Skin epidermis (tissue), 12 donors: ENCODE results near the gene RPRD1B.

Experiments used
- H3K27ac ChIP-seq, 21 experiments: fragments of 200-600 bp; sonication (generic) in 11 of 21; one replicate each; pipeline ENCODE4 v1.5.0; 2020; ENCODE audit warnings: mild to moderate bottlenecking in 3 of 21, inconsistent platforms in 2 of 21, moderate library complexity in 2 of 21
- H3K4me3 ChIP-seq, 7 experiments: fragments of 200-600 bp; sonication (generic) in 2 of 7; one replicate each; pipeline ENCODE4 v1.5.0; 2020; ENCODE audit warnings: inconsistent platforms in 2 of 7, mild to moderate bottlenecking in 2 of 7, moderate library complexity in 1 of 7

Gene RPRD1B

DNA sequence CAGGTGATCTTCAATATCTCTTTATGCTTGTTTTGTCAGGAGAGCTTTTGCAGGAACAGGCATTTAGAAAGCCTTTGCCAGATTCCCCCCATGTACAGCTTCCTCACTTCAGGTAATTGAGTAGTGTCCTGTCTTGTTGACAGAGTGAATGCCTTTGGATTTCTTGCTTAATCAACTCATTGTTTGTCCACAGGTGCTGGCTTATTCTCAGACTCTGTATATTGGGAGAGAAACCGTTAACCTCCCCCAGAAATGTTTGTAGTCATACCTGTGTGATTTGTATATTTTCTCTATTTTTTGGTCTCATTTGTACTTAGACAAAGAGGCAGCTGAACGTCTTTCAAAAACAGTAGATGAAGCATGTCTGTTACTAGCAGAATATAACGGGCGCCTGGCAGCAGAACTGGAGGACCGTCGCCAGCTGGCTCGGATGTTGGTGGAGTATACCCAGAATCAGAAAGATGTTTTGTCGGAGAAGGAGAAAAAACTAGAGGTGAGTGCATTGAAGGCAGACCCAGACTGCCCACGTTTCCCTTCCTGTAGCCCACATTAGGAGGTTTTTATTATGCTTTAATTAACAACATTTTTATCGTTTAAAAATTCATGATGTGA lies 32.3 kb downstream of the RPRD1B start:
- Histone ChIP-seq H3K27ac (no peak overlapping the region), H3K4me3 (no peak overlapping the region)

DNA sequence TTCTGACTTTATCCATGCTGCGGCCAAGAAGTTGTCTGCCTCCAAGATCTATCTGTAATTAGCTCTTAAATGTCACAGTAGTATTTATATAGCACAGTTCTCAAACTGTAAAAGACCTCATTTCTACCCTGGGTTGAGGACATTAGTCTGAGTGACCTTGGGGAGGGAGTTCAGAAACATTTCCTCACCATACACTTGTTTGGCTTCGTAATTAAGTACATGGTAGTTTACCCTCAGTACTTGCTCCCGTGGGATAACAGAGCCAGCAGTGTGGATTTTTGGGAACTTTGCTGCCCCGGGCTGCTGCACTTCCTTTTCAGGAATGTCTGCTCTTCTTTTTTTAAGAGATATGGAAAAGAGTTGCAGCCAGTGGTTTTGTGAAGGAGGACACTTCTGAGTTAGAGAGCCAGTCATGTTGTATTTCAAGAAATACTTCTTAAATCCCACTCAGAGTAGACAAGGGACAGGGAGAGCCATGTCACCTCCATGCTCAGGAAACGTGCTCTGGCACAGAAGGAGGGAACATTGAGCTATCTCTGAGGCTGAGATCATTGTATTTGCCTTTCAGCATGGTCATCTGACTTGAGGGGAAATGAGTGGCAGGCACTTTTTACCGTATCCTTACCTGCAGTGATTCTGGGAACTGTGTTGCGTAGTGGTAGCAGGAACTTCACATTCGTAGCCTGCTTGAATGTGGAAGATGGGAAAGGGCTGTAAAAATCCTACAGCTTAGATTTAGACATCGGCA lies 33.6 kb downstream of the RPRD1B start:
- H3K27ac ChIP-seq = no peak overlapping the region
- no peak overlapping the region for H3K4me3 ChIP-seq

DNA sequence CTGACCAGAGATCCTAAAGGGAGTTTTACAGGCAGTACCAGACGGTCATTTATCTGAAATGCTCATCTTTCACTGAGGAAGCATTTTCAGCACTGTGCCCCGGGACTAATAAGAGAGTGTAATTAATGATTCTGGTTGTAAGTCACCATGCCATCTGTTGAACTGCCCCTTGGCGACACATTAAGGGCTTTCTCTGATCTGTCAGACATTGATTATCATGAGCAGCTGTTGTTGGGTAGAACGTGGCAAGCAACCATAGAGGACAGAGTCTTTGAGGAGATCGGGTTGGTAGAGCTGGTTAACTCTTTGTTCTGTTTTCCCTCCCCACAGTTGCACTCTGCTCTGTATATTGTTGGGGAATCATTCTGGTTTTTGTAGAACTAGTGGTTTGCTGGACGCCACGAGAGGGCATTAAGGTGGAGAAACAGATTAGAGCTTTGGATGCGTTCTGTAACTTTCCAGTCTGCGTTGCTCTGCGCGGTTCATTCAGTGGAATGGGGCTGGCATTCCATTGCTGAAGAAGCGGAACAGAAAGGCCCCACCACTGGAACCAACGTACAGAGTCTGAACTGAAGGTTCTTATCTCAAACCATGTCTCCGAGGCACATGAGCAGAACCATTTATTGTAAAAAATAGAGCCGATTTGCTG lies 34.3 kb downstream of the RPRD1B start:
- no peak overlapping the region for H3K4me3 ChIP-seq
- no peak overlapping the region for H3K27ac ChIP-seq

DNA sequence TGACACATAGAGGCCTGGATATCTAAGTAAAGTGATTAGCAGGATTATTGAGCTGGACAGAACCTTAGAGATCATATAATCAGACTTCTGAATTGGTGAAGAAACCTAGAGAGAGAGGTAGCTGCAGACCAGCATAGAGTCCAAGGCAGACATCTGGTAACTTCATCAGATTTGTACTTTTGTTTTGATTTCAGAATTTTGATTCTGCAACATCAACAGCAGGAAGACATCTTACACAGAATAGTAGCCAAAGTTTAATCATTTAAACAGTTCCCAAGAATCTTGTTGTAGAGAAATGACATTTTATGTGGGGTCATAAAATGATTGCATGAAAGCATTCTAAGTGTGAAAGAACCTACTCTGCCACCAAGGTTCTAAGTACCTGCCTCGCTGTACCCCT lies 39.4 kb downstream of the RPRD1B start:
- no peak overlapping the region for H3K4me3 ChIP-seq

DNA sequence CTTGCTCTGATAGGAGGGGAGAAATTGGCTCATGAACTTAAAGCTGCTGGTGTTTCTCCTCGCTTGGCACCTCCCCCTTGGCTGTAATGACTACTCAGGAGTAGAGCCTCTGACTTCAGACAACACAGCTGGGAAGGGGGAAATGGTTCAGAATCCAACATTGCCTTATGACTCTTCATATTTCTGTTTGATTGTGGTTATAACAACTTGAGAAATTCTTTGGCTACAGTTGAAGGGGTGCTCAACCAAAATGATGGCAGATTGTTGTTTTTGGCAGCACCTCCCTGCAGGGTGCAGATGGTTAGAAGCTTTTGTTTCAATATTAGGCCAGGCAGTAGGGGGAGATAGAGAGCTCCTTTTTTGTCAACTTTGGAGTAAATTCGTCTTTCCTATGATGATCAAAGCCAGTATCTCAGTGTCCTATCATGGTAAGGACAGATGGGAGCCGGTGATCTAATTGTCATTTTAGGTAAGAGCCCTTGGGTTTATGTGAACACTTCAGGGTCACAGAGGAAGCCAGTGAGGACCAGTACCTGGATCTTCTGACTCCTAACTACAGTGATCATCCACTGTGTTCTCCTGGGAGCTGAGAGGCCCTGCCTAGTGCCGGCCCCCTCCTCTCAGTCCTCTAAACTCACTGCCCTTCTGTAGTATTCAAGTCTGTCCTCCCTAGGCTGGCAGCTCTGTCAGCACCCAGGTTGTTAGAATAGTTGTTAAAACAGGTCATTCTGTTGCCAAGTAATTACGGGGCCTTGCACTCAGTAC lies 39.9 kb downstream of the RPRD1B start:
- no peak overlapping the region for H3K4me3 ChIP-seq
- H3K27ac ChIP-seq = peak overlapping the region in 3 of 21 experiments; percentile 14 to 25 (median 22)

More for the DNA sequence above, 39.4 kb downstream of the RPRD1B start:
- no peak overlapping the region for H3K27ac ChIP-seq

DNA sequence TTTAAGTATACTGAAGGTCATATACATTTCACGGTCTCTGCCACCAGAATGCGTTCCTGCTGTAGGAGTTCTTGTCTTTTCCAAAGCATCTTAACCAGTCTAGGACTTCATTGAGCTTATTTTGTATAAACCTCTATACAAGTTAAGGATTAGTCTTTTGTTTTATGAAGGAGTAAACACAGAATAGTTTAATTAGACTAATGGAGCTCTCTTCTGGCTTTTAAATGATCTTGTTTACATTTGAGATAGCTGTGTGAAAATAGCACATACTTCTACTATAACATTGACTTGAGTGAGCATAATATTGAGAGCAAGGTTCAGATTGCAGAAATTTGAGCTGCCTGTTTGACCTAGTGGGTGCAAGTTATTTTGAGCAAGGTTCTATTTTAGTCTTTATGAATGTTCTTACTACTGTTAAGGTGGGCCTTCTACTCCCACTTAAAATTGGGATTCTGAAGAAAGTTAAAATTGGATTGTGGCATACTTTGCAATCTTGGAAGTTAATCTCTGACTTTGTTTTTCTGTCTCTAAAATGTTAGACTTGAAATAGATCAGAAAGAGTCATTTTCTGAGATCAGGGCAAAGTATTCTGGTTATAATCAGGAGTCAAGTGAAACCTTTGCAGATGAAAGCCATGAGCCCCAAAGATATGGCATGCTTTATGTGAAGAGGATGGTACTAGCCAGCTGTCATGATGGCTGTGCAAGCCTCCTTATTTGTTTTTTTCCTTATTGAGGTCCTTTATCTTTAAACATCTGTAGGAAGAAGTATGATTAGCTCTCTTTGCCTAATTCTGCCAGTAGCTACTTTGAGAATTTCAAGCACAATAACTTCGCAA lies 41.8 kb downstream of the RPRD1B start:
- Histone ChIP-seq H3K27ac (no peak overlapping the region), H3K4me3 (no peak overlapping the region)

DNA sequence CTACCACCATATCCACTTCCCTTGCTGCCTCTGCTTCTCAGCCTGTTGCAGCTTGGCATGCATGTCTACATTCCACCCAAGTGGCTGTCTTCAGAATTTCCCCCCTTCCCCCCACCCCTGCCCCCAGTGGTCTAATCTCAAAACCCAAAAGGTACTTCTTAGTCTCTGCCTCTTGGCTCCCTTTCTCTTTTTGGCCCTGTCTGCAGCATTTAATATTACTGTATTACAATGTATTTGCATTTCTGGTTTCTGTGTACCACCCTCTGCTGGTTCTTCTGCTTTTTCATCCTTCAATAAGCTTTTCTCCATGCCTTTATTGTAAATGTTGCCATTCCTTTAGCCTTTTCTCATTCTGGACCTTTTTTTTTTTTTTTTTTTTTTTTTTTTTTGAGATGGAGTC lies 43.0 kb downstream of the RPRD1B start:
- no peak overlapping the region for H3K27ac ChIP-seq
- H3K4me3 ChIP-seq = no peak overlapping the region

DNA sequence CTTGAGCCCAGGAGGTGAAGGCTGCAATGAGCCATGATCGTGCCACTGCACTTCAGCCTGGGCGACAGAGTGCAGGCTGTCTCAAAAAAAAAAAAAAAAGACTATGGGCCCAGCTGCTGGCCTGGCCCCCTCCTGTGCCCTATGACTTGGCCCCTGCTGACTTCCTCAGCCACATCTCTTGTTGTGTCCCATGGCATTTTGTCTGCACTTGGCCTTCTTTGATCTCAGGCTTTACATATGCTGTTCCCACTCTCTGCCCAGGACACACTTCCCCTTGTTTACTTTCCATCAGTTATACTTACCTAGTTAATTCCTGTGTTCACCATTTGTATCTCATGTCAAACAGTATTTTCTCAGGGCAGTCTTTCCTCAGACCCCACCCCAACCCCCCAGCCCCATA lies 44.5 kb downstream of the RPRD1B start:
- H3K4me3 ChIP-seq = no peak overlapping the region
- no peak overlapping the region for H3K27ac ChIP-seq

DNA sequence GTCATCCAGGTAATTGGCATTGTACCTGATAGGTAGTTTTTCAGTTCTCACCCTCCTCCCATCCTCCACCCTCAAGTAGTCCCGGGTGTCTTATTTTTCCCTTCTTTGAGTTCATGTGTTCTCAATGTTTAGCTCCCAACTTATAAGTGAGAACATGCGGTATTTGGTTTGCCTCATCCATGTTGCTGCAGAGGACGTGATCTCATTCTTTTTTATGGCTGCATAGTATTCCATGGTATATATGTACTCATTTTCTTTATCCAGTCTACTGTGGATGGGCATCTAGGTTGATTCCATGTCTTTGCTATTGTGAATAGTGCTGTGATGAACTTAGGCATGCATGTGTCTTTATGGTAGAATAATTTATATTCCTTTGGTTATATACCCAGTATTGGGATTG lies 45.8 kb downstream of the RPRD1B start:
- Histone ChIP-seq H3K4me3 (no peak overlapping the region), H3K27ac (no peak overlapping the region)

DNA sequence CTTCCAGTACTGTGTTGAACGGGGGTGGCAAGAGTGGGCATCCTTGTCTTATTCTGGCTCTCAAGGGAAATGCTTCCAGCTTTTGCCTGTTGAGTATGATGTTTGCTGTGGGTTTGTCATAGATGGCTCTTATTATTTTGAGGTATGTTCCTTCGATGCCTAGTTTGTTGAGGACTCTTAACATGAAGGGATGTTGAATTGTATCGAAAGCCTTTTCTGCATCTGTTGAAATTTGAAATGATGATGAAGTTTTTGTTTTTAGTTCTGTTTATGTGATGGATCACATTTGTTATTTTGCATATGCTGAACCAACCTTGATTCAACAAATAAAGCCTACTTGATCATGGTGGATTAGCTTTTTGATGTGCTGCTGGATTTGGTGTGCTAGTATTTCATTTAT lies 48.0 kb downstream of the RPRD1B start:
- Histone ChIP-seq H3K4me3 (no peak overlapping the region), H3K27ac (no peak overlapping the region)

DNA sequence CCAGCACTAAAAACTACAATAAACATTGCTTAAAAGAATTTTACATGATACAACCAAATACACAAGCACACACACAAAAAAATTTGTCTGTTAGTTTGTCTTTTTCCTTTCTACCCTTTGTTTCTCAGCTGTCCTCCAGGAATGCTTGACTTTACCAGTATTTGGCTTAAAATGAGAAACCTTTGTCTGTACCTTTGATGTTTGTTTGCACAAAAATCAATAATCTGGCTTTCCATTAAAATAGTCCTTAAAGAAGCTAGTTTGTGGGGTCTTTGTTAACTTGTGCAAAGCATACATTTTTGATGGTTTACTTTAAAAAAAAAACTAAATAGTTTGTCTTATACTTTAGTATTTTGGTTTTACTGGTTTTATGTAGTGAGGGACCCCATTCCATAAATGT lies 49.3 kb downstream of the RPRD1B start:
- H3K27ac ChIP-seq = no peak overlapping the region
- H3K4me3 ChIP-seq = no peak overlapping the region

DNA sequence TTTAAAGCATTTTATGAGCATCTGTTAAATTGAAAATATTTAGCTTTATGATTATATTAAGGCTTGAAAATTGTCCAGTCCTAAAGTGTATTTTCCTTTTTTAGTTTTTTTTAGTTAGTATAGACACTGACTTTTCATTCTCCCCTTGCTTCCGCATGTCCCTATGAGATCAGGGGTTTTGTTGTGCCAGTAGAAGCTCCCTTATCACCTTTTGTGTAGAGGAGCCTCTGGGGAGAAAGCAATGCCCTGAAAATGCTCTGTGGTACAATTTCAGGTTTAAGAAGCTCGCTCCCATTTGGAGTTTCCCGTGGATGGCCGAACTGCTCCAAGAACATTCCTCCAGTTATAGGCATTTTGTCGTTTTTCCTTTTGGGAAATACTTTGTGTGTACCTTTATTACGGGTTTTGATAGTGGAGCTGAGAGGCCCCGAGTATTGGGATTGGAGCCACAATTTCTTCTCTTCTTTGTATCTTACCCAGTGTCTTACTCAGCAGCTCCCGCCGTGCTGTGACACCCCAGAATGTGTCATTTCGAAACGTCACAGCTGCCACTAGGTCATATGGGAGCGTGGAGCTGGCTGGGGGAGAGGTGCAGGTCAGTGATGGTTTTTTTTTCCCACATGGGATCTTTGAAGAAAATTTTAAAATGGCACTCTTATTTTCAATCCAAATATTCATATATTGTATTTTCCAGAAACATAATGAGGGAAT lies 49.9 kb downstream of the RPRD1B start:
- H3K27ac ChIP-seq = no peak overlapping the region
- H3K4me3 ChIP-seq = no peak overlapping the region

DNA sequence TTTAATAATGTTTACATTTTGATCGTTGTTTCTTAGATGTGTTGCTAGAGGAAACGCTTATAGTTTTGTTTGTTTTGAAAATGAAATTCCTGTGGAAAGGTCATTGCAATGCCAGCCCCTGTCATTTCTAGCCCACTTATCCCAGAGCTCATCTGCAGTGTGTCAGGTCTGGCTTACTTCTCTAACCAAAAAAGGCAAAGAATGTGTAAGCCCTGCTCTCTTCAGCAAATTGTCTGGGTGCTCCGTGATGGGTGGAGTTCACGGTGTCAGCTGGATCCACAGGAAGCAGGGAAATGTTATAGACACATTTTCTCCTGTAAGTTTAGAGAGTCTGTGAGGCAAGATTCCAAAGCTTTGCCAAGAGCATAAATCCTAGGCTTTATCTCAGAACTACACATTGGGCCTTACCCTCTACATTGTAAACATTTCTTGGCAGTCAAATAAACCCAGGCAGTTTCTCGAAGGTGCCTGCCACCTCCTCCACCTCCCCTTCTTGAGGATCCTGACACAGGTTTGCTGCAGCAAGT lies 50.9 kb downstream of the RPRD1B start:
- Histone ChIP-seq H3K27ac (no peak overlapping the region), H3K4me3 (no peak overlapping the region)

DNA sequence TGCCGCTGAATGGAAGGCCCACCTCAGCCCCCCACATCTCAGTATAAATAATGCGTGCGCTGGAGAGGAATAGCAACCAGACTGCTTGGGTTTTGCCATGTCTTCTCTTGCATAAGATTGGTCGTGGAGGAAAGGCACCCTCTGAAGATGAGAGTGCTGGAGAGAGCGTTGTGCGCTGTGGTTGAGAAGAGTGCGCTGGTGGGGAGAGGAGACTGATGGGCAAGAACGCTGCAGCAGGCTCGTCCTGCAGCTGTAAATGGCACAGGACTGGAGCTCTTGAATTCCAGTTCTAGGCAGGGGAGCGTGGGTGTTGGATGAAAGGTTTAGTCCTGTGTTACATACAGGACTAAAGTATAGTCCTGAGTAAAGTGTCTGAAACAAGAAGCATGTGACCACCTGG lies 51.5 kb downstream of the RPRD1B start:
- Histone ChIP-seq H3K4me3 (no peak overlapping the region), H3K27ac (no peak overlapping the region)

DNA sequence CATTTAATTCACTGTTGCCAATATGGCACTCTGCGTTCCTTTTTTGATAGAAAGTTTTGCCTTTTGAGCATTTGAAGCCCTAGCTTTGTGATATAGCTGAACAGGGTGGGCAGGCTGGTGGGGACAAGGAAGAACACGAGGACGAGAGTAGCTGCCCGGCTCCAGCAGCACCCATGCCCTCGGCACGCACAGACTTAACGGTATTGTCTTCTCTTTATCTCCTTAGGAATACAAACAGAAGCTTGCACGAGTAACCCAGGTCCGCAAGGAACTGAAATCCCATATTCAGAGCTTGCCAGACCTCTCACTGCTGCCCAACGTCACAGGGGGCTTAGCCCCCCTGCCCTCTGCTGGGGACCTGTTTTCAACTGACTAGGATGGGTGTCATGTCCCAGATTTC lies 56.0 kb downstream of the RPRD1B start:
- Histone ChIP-seq H3K27ac (no peak overlapping the region), H3K4me3 (no peak overlapping the region)

DNA sequence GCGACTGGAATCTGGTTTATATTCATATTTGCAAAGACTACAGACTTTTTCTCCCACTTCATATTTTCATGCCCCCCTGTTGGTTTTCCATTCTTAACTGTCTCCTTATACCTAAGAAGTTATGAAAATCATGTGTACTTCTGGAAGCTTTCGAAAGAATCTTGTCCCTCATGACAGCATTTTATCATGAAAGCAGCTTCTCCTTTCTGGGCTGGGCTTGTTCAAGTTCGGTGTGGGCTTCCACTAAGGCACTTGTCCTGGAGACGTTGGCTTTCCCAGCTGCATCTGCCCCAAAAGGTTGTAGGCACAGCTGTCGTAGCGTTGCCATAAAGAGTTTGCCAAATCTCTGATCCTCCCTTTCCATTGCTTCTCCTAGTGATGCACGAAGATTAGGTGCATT lies 56.5 kb downstream of the RPRD1B start:
- Histone ChIP-seq H3K4me3 (no peak overlapping the region), H3K27ac (no peak overlapping the region)

DNA sequence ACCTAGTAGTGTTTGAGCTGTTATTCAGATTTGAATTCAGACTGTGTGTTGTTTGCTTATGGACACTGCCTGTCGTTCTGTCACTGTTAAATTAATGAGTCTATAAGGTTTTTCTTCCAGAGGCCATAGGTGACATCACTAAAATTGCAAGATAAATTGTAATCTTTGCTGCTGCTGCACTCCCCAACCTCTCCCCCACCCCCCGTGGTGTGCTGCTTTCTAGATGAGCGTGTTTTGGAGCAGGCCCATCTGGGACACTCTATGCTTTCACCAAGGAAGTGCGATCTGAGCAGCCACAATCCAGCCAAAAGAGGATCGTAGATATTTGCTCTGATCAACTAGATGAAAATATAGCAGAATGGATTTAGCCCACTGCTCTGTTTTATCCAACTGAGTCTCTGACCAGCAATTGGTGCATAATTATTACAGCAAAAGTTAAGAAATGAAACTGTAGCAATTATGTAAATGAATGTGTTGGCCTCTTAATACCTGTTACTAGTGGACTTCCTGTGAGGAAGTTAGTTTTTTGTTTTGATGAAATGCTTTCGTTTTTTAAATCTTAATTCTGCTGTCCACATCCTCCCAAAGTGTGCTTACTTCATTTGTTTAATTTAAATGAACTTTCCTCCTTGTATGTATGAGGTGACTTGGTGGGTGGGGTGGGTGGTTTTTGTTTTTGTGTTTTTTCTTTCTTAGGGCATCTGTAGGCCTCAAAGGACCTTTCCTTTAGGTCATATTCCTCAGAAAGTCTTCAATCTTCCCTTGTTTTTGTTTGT lies 58.1 kb downstream of the RPRD1B start:
- peak overlapping the region in 7 of 21 experiments; percentile 8 to 44 (median 20) for H3K27ac ChIP-seq

DNA sequence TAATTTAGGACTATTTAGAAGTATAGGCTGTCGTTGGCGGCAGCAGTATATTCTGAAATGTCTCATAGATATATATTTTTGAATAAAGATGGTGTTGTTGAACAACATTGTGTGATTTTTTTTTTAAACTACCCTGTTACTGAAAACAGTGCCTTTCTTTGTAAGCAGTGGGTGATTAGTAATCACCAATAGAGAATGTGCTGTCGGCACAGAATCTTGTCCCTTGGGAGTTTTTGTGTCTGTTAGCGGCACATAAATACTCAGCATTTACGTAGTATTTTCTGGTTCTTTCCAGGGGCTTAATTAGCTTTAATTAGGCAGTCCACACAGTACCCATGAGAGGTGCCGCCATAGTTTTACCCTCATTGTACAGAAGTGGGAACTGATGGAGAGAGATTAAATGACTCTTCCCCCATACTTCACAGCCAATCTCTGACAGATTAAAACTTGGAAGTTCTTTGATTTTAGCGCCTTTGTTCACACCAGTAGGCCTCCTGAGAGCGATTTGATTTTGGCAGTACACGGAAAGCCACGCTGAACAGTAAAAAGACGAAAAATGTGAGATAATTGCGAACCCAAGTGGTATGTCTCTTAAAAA lies 58.8 kb downstream of the RPRD1B start:
- Histone ChIP-seq H3K27ac (peak overlapping the region in 7 of 21 experiments; percentile 1 to 44 (median 14)), H3K4me3 (no peak overlapping the region)

More for the DNA sequence above, 58.1 kb downstream of the RPRD1B start:
- no peak overlapping the region for H3K4me3 ChIP-seq
